GM13976 (cell line): ENCODE results near the gene UGT1A4.

Source experiments
- DNase-seq: peaks from one replicate; pipeline ENCODE4 v3.0.0; 2012; ENCODE audit warnings: low spot score
- CTCF ChIP-seq: IDR thresholded peaks from 2 replicates; pipeline ENCODE4 v1.5.1; 2012; ENCODE audit warnings: borderline replicate concordance, mild to moderate bottlenecking; ENCODE audit not compliant: insufficient read depth; ENCODE audit errors: extremely low read depth, missing control alignments, control extremely low read depth
- in situ Hi-C: fragments of 300-500 bp; cut with MboI; formaldehyde crosslinking; loops from one replicate; pipeline ENCODE4 v1.12.0; 2022; ENCODE audit warnings: low sequenced_read_pairs, mixed read lengths, inconsistent platforms; ENCODE audit not compliant: unreplicated experiment

The UGT1A4 gene

DNA sequence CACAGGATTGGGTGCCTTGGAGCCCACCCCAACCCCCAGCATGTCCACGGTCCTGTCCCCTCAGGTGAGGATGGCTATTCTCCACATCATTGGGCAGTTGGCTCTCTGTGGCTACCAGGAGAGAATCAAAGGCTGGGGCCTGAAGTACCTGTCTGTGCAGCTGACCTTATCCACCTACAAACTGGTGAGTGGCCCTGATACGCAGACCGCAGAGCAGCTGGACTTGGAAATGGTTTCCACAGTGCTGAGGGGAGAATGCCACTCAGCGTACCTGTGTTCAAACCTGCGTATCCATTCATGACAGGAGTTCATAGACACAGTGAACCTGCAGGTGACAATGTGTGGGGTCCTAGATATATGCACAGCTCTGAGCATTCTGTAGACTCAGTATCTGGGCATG, 81.2 kb downstream of the UGT1A4 start:
- in situ Hi-C loops = no loop called here
- no peak for DNase-seq
- no peak for TF ChIP-seq CTCF

DNA sequence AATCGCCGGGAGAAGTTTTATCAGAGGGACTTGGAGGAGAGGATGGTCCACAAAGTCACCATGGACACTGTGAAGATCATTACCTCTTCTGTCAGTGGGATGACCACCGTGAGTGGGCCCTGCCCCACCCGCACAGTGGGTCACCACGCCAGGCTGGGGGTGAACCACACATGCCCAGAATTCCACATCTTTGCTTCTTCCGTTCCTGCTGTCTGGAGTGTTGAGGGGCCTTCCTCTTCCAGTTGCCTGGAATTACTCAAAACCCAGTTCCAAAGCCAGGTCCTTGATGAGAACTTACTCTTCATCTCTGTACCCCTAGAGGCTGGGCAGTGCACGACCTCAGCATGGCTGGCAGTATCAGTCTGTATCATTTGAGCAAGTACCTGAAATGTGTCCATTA, 81.7 kb downstream of the UGT1A4 start:
- DNase-seq = no peak
- no peak for TF ChIP-seq CTCF
- in situ Hi-C loops = no loop called here

DNA sequence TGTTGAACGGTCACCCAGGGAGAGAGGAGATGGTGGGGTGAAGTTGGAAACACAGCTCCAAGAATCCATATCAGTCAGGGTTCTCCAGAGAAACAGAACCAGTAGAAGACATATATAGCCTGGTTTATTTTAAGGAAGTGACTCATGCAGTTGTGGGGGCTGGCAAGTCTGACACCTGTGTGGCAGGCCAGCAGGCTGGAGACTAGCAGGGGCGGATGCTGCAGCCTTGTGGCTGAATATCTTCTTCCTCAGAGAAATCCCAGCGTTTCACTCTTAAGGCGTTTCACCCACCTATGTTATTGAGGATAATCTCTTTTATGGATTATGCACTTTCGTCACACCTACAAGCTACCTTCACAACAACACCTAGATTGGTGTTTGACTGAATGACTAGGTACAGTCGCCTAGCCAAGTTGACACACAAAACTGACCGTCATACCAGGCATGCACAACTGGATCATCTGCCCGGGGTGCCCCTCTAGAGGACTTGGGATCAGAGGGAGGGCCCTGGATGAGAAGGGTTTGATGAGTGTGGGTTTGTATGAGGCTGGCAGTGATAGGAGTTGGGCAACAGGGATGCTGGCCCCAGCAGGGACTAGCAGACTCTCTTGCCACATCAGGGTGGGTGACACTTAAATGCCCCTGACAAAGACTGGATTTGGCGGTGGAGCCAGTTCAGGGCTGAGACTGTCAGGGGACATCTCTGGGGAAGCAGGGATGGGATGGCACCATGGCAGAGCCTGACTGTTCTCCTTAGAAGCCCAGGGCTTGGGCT, 83.0 kb downstream of the UGT1A4 start:
- TF ChIP-seq CTCF = peak; percentile 3
- in situ Hi-C loops = no loop called here
- DNase-seq = peak; percentile 41

- no peak for DNase-seq
- in situ Hi-C loops = no loop called here
- no peak for TF ChIP-seq CTCF
These were observed 83.7 kb downstream of the UGT1A4 start for GRCh38 chr2:233802132-233802815.

DNA sequence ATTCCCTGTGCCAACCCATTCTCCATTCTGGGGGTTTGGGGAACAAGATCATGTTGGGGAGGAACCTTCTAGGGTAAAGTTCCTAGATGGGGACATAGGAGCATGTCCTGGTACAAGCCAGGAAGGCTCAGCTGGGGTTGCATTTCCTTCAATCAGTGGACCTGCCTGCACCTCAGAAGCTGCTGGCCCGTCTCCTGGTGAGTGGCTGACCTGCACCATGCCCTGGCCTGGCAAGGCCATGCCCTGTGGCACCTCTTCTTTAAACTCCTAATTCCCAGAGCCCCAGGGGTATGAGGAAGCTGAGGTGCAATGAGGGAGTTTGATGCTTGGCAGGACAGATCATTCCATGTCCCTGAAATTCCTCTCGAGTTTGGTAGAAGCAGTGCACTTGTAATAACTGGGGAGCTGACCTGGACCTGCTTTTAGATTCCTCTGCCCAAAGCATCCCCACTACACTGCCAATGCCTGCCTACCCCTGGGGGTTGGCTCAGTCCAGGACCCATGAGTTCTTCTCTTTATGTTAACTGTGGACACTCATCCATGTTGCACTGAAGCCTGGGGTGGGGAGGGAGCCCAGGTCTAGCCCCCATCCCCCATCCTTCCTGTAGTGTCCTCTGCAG, 84.9 kb downstream of the UGT1A4 start:
- no peak for DNase-seq
- TF ChIP-seq CTCF = no peak
- in situ Hi-C loops = no loop called here

GRCh38 chr2:233803994-233804393, 85.5 kb downstream of the UGT1A4 start:
- no peak for TF ChIP-seq CTCF
- no peak for DNase-seq
- in situ Hi-C loops = no loop called here
